Smooth muscle cell of the brain vasculature (primary cell): ENCODE measurements around the gene ZDHHC13.
"Not testable (repeated sequence)": the region's sequence is repeated elsewhere in the genome, so short reads cannot be mapped to it uniquely, and the experiment has no call there.

Source experiments
- DNase-seq: peaks from one replicate; pipeline ENCODE4 v3.0.0-alpha.2; 2012; ENCODE audit warnings: low read depth, low spot score

Gene ZDHHC13

DNA sequence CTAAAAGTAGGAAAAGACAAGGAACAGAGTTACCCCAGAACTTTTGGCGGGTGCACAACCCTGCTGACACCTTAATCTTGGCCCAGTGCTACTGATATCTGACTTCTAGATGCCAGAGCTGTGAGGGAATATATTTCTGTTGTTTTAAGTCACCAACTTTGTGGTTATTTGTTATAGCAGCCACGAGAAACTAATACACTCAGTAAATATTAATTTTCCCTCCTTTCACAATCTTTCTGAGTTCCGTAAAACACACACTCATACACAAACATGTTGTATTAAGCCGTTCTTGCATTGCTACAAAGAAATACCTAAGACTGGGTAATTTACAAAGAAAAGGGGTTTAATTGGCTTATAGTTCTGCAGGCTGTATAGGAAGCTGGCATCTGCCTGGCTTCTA, 16.1 kb upstream of the ZDHHC13 start:
- DNase-seq = no peak

GRCh38 chr11:19101796-19102520, 15.0 kb upstream of the ZDHHC13 start:
- DNase-seq = no peak

DNA sequence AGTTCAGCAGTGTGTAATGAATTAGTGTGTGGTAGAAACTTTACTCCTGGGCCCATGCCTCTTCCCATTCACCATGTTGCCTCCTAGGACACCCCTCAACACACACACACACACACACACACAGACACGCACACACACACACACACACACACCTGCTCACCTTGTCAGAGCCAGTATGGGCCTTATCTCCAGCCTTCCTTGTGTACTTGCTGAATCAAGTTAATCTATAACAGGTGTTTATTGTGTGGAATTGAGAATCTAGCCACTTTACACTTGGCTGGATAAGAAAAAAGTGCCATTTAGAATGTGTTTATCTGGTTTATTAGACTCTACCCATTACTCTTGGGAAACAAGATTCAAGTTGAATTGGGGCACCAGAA, 14.5 kb upstream of the ZDHHC13 start:
- DNase-seq = no peak

- DNase-seq = no peak
Observed at GRCh38 chr11:19105011-19105410, 12.0 kb upstream of the ZDHHC13 start.

- no peak for DNase-seq
Observed at GRCh38 chr11:19107125-19107524, 9.8 kb upstream of the ZDHHC13 start.

DNA sequence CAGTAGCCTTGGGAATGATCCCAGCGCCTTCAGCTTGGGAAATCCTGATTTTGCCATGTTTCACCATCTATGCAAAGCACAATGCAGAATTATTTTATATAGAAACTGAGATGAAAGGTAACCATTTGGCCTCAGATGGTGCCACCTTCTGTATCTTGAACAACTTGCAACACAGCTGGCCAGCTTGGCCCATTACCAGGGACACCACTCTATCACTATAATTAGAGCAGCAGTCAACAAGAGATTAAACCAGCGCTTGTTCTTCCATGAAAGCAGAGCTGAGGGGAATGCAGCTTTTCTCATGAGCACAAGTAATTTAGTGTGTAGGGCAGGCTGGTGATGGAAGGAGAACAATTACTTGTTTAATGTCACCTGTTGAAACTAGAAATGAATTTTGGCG, 6.7 kb upstream of the ZDHHC13 start:
- no peak for DNase-seq

DNA sequence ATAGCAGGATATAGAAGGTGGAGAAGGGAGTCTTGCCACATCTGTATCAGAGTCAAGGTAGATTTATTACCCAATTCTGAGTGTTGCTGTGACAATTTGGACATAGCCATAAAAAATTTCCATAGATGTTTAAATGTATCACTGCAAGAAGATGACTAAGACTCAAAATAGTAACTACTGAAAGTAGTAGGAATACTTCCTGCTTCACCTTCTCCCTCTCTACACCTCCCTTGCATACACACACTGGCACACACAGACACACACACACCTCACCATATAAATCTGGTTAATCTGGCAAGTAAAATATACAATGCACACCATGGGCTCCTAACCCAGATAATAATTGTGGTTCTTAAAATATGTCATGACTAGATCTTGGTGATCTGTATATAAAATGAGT, 5.2 kb upstream of the ZDHHC13 start:
- DNase-seq = no peak

DNA sequence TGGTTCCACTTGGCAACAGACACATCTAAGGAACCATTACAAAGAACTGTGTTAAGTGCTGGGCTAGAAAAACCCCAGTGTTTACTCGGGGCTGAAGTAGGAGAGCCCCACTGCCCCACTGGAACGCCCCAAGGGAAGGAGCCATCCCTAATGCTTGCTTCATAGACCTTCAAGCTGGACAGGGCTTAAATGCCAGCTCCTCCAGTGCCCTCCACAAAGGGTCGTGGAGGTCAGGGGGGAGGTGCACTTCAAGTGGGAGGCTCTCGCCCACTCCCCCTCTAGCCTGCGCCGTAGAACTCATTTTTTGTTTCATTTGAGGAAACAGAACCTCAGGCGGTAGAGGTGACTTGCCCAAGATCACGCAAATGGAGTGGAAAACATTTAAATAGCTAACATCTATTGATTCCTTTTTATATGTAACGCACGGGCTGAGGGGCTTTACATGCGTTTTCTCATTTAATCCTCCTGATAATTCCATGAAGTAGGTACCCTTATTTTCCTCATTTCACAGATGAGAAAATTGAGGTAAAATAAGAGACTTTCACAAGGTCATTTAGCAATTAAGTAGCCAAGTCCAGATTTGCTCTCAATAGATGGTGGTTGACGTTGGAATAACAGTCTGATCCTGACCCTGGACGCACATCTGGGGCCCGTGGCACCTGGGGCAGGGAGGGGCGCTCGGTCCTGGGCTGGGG, 545 bp upstream of the ZDHHC13 start:
- DNase-seq = no peak

DNA sequence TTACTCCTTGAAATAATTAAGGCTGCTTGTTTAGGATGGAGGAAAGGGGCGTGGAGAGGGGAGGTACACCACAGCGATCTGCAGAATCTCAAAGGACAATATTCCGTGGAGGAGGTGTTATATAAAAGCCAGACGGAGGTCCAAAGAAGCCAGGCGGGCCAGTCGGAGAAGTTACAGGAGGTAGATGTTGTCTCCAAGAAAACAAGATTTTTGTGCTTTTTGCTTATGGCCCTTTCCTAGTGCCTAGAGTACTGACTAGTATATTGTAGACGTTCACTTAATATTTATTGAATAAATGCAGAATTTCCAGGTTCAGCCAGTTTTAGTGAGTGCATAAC, 761 bp downstream of the ZDHHC13 start:
- no peak for DNase-seq

DNA sequence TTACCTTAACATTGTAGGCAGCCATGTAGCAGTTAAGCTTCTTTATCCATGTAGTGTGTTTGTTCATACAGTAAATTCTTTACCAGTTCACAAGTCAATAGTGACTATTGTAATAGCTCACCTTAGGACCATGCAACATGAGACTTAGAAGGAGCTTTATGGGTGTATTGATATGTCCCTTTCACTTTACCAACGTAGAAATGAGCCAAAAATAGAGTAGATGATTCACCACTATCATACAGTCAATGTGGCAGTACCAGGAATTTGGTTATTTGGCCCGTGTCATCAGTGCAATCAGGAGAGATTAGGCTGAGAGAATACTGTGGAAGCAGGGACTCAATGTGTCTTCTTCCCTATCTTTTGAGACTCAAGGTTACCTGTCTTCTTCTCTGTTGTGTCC, 4.7 kb downstream of the ZDHHC13 start:
- no peak for DNase-seq

DNA sequence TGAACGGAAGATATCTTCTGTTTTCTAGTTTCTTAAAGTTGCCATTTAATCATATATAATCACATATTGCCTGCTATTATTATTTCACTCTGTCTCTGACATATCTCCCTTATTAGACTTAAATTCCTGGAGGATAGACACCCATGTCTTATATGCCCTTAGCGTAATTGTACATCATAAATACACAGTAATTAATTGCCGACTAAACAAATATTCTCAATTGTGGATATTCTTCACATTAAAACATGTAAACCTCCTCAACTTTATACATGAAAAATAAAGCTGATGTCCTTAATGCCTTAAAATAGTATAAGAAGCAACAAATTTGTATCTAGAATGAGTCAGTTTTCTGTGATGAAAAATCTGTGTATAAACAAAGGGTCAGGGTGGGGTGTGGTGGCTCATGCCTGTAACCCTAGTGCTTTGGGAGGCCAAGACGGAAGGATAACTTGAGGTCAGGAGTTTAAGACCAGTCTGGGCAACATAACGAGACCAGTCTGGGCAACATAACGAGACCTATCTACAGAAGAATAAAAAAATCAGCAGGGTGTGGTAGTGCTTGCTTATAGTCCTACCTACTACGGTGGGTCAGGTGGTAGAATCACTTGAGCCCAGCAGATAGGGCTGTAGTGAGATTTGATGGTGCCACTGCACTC, 6.1 kb downstream of the ZDHHC13 start:
- DNase-seq = no peak

DNA sequence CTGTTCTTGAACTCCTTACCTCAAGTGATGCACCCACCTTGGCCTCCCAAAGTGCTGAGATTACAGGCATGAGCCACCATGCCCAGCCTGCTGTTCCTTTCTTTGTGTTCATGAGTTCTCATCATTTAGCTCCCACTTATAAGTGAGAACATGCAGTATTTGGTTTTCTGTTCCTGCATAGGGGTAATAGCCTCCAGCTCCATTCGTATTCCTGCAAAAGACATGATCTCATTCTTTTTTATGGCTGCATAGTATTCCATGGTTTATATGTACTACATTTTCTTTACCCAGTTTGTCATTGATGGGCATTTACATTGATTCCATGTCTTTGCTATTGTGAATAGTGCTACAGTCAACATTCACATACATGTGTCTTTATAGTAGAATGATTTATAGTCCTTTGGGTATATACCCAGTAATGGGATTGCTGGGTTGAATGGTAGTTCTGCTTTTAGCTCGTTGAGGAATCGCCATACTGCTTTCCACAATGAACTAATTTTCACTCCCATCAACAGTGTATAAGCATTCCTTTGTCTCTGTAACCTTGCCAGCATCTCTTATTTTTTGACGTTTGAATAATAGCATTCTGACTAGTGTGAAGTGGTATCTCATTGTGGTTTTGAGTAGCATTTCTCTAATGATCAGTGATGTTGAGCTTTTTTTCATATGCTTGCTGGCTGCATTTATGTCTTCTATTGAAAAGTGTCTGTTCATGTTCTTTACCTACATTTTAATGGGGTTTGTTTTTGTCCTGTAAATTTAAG, 9.8 kb downstream of the ZDHHC13 start:
- DNase-seq = not testable (repeated sequence)

DNA sequence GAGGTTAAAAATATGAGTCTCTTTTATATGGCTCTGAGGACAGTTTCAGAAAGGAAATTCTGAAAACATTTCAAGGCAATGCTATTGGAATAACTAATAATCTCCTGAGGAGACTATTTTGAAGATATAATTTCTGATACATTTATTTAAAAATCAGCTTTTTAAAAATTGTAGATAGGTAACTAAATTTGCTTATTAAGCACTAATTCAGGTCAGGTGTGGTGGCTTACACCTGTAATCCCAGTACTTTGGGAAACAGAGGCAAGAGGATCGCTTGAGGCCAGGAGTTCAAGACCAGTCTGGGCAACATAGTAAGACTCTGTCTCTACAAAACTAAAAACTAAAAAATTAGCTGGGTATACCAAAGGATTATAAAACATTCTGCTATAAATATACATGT, 17.0 kb downstream of the ZDHHC13 start:
- no peak for DNase-seq

DNA sequence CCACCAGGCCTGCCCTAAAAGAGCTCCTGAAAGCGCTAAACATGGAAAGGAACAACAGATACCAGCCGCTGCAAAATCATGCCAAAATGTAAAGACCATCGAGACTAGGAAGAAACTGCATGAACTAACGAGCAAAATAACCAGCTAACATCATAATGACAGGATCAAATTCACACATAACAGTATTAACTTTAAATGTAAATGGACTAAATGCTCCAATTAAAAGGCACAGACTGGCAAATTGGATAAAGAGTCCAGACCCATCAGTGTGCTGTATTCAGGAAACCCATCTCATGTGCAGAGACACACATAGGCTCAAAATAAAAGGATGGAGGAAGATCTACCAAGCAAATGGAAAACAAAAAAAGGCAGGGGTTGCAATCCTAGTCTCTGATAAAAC, 19.9 kb downstream of the ZDHHC13 start:
- not testable (repeated sequence) for DNase-seq

- no peak for DNase-seq
Observed at GRCh38 chr11:19145319-19145718, 28.4 kb downstream of the ZDHHC13 start.

- DNase-seq = no peak
Observed at GRCh38 chr11:19156892-19157291, 39.9 kb downstream of the ZDHHC13 start.

- DNase-seq = no peak
Observed at GRCh38 chr11:19160847-19161246, 43.9 kb downstream of the ZDHHC13 start.

- no peak for DNase-seq
Observed at GRCh38 chr11:19161651-19162050, 44.7 kb downstream of the ZDHHC13 start.

DNA sequence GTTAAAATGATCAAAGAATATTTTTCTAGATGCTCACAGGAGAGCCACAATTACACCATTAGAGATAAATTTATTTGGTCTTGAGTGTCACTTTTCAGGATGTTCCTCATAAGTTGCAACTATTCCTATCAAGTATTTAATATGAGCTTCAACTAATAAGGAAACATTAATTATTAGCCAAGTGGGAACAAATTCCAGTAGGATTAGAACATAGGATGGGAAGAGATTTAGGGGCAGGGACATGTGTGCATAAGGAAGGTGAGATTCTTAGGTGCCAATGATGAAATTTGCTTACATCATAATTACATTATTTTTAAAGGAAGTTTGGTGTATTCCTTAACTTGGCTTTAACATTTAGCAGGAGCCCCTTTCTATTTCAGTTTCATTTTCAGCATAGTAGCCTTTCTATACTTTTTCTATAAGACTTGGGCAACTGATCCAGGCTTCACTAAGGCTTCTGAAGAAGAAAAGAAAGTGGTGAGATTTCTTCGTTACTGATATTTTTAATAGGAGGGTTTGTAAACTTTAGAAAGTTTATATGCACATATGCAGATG, 46.1 kb downstream of the ZDHHC13 start:
- DNase-seq = no peak

DNA sequence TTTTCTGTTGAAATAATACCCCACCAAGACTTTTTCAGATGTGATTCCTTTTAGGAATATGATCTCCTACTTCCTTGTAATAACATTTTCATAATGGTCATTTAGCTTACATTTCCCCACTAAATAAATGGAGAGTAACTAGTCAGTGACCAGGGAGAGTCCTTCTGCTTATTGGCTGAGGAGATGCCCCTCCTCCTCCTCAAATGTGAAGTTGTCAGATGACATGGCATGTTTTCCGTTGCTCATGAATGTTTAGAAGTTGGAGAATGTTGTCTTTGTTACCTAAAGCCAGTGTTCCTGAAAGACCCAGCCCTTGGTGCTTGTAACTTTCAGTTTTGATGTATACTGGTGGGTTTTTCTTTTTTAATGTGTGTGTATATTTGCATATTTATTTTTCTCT, 46.6 kb downstream of the ZDHHC13 start:
- no peak for DNase-seq

DNA sequence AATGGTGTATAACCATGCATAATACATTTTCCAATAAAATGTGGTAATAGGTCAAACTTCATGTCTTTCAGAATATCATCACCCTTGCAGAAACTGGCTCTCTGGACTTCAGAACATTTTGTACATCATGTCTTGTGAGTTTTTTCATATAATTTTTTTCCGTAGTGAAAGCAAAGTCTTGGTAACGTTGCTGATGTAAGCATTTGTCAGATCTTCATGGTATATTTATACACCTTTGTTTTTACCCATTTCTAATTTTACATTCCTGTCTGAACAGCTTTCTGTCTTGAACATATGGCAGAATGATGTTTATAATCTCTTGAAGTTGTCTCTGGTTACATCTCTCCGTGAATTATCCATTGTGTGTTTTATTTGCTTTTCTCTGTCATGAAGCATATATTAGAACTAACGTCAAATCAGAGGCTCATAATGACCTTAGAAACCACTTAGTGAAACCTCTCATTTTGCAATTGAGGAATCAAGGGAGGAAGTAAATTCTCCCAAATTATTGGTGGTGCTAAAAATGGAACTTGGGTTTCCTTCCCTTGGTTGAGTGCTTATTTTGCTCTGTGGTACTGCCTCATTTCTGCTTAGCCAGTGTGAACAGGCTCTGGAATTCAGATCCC, 47.4 kb downstream of the ZDHHC13 start:
- DNase-seq = no peak

- no peak for DNase-seq
Observed at GRCh38 chr11:19164881-19165280, 47.9 kb downstream of the ZDHHC13 start.
